Astrocyte (in vitro differentiated cells and primary cell): ENCODE measurements around the gene DUSP28.

Source experiments
- EZH2 ChIP-seq: IDR thresholded peaks from 2 replicates; pipeline ENCODE4 v1.6.1; 2012; ENCODE audit warnings: mild to moderate bottlenecking, low read length, inconsistent platforms; ENCODE audit not compliant: insufficient read depth
- TF ChIP-seq, protein P1 (sequence below): IDR thresholded peaks from 2 replicates; pipeline ENCODE4 v1.5.1; 2011; ENCODE audit warnings: low read depth, mild to moderate bottlenecking, inconsistent platforms, low read length, moderate library complexity; ENCODE audit not compliant: insufficient read depth

DNA sequence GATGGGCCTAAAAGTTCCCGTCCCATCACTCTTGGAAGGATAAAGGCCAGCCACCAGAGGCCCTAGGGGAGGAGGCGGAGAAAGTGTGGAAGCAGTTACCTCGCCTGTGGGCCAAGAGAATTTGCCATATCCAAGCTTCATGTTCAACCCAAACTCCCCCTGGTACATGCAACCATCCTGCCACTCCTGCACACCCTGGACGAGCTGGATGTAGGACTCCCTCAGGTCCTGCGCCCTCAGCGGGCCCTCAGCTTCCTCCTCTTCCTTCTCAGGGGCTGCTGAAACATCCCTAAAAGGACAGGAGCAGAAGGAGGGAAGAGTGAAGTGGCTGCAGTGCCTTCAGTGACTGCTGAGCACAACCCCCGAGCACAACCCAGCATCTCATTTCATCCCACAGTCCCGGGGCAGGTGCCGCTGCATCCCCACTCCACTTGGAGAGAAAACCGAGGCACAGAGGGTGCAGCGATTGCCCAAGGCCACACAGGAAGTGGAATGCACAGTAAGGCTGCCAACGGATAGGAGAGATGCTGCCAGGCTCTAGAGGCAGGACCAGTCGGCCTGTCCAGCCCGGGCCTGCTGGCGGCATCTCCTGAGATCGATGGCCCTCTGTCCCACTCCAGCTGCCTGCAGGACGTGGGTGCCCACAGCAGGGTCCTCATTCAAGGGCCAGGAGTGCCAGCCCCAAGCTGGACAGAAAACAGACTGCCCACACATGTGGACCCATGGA, 5.2 kb upstream of the DUSP28 start:
- TF ChIP-seq, protein P1, sequence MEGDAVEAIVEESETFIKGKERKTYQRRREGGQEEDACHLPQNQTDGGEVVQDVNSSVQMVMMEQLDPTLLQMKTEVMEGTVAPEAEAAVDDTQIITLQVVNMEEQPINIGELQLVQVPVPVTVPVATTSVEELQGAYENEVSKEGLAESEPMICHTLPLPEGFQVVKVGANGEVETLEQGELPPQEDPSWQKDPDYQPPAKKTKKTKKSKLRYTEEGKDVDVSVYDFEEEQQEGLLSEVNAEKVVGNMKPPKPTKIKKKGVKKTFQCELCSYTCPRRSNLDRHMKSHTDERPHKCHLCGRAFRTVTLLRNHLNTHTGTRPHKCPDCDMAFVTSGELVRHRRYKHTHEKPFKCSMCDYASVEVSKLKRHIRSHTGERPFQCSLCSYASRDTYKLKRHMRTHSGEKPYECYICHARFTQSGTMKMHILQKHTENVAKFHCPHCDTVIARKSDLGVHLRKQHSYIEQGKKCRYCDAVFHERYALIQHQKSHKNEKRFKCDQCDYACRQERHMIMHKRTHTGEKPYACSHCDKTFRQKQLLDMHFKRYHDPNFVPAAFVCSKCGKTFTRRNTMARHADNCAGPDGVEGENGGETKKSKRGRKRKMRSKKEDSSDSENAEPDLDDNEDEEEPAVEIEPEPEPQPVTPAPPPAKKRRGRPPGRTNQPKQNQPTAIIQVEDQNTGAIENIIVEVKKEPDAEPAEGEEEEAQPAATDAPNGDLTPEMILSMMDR, result no peak
- TF ChIP-seq EZH2, result no peak
